Small intestine (tissue), 7 donors: ENCODE results near the gene LRMDA. TPM values are rescaled to one million over a fixed set of nuclear protein-coding genes. Genes with fewer than 3 reads are reported as not detected.

Experiments
- DNase-seq, 2 donors: peaks; one replicate each; pipeline versions ENCODE4 v3.0.0 to v3.0.0-alpha.2; 2013
- FAIRE-seq: peaks from 2 replicates; lab custom pipeline; 2012; peaks lifted over from hg19 to GRCh38; lab: Jason Lieb, UNC
- H3K27ac ChIP-seq, 3 donors: one replicate each; pipeline ENCODE4 v1.5.1; 2013; ENCODE audit warnings: low read length in 2 of 3, mild to moderate bottlenecking in 2 of 3, control low read depth in 1 of 3, inconsistent platforms in 1 of 3, low read depth in 1 of 3, moderate library complexity in 1 of 3
- H3K27me3 ChIP-seq, 3 donors: one replicate each; pipeline ENCODE4 v1.6.1; 2013; ENCODE audit warnings: low read length in 3 of 3, inconsistent platforms in 1 of 3; ENCODE audit not compliant: control insufficient read depth in 3 of 3, insufficient read depth in 3 of 3
- H3K36me3 ChIP-seq, 3 donors: one replicate each; pipeline ENCODE4 v1.6.1; 2013; ENCODE audit warnings: low read length in 3 of 3, inconsistent platforms in 1 of 3, low read depth in 1 of 3, mild to moderate bottlenecking in 1 of 3, moderate library complexity in 1 of 3; ENCODE audit not compliant: control insufficient read depth in 3 of 3, insufficient read depth in 2 of 3
- H3K4me1 ChIP-seq, 3 donors: one replicate each; pipeline ENCODE4 v1.6.1; 2013; ENCODE audit warnings: low read length in 2 of 3, inconsistent platforms in 1 of 3, low read depth in 1 of 3, mild to moderate bottlenecking in 1 of 3, moderate library complexity in 1 of 3; ENCODE audit not compliant: control insufficient read depth in 3 of 3, insufficient read depth in 2 of 3
- H3K4me3 ChIP-seq, 3 donors: one replicate each; pipeline ENCODE4 v1.5.1; 2013; ENCODE audit warnings: low read length in 3 of 3, control low read depth in 1 of 3, inconsistent platforms in 1 of 3, low read depth in 1 of 3, mild to moderate bottlenecking in 1 of 3, moderate library complexity in 1 of 3
- H3K9me3 ChIP-seq, 2 donors: one replicate each; pipeline ENCODE4 v1.6.1; 2013; ENCODE audit warnings: low read depth in 1 of 2, low read length in 1 of 2; ENCODE audit not compliant: control insufficient read depth in 2 of 2, insufficient read depth in 1 of 2
- WGBS, 3 donors: extraction: QIAGEN DNeasy Blood & Tissue Kit; methylation state at CpG; one replicate each; pipeline ENCODE4 v1.1.7; 2013; 5-methylcytosine and 5-hydroxymethylcytosine counted together
- polyA plus RNA-seq, 4 donors: library from polyadenylated mRNA; stranded (reverse) in 3 of 4; unstranded in 1 of 4; fragments of 200-250 nt in 3 of 4; fragments of 120-200 nt in 1 of 4; gene quantifications; one replicate each; pipeline versions ENCODE4 v1.2.1 to v1.2.3, GENCODE V29; 2013
- donor health status: healthy with polysubstance abuse.
- donor health status: control.
- donor health status: control.
- donor health status: Bipolar disorder and iron deficiency.
- donor health status: healthy.

The LRMDA gene
- polyA plus RNA-seq, 4 donors = 5.6 to 16.2 (median 6.0) TPM; not detected in 1

GRCh38 chr10:76487582-76487981 is 1056.2 kb downstream of the LRMDA start:
- Histone ChIP-seq H3K4me1 (no peaks in the 10 kb centered on the region), H3K4me3 (no peak overlapping the region), H3K36me3 (no peaks in the 10 kb centered on the region), H3K27me3 (no peaks in the 10 kb centered on the region), H3K27ac (no peak overlapping the region), H3K9me3 (peaks cover 0 to under 1% of the 10 kb centered on the region in 2 donors)
- no peak for DNase-seq
- FAIRE-seq = no peak
- WGBS, 3 donors = 92 to 94% (median 92%) methylated on average over 1 of the region's 1 CpG

GRCh38 chr10:76488602-76489001 is 1057.2 kb downstream of the LRMDA start:
- no peak for DNase-seq
- peaks cover 0 to 8% of the 10 kb centered on the region in 2 donors for H3K9me3 ChIP-seq
- no peak overlapping the region for H3K27ac ChIP-seq
- FAIRE-seq = no peak
- no peaks in the 10 kb centered on the region for H3K36me3 ChIP-seq
- H3K4me1 ChIP-seq = no peaks in the 10 kb centered on the region
- WGBS, 3 donors = 96 to 98% (median 97%) methylated on average over 1 of the region's 1 CpG
- H3K27me3 ChIP-seq = no peaks in the 10 kb centered on the region
- no peak overlapping the region for H3K4me3 ChIP-seq

- H3K4me3 ChIP-seq = no peak overlapping the region
- FAIRE-seq = no peak
- peaks cover 0 to 8% of the 10 kb centered on the region in 2 donors for H3K9me3 ChIP-seq
- H3K27me3 ChIP-seq = no peaks in the 10 kb centered on the region
- no peak overlapping the region for H3K27ac ChIP-seq
- H3K4me1 ChIP-seq = no peaks in the 10 kb centered on the region
- no peaks in the 10 kb centered on the region for H3K36me3 ChIP-seq
- DNase-seq = no peak
Observed at GRCh38 chr10:76491216-76491615, 1059.8 kb downstream of the LRMDA start.

GRCh38 chr10:76492026-76492425 is 1060.6 kb downstream of the LRMDA start:
- Histone ChIP-seq H3K27ac (no peak overlapping the region), H3K36me3 (no peaks in the 10 kb centered on the region), H3K9me3 (peaks cover 0 to 8% of the 10 kb centered on the region in 2 donors), H3K4me1 (no peaks in the 10 kb centered on the region), H3K4me3 (no peak overlapping the region), H3K27me3 (no peaks in the 10 kb centered on the region)
- no peak for DNase-seq
- no peak for FAIRE-seq
- WGBS, 3 donors = 74 to 85% (median 75%) methylated on average over 3 of the region's 3 CpGs

GRCh38 chr10:76492678-76493472 is 1061.5 kb downstream of the LRMDA start:
- WGBS, 3 donors = 81 to 90% (median 89%) methylated on average over 5 of the region's 5 CpGs
- FAIRE-seq (no peak), DNase-seq (no peak)
- no peaks in the 10 kb centered on the region for H3K27me3 ChIP-seq
- peaks cover 0 to 8% of the 10 kb centered on the region in 2 donors for H3K9me3 ChIP-seq
- no peaks in the 10 kb centered on the region for H3K36me3 ChIP-seq
- no peak overlapping the region for H3K4me3 ChIP-seq
- no peak overlapping the region for H3K27ac ChIP-seq
- H3K4me1 ChIP-seq = no peaks in the 10 kb centered on the region

- FAIRE-seq (no peak), DNase-seq (no peak)
- Histone ChIP-seq H3K4me1 (no peaks in the 10 kb centered on the region), H3K9me3 (peaks cover 0 to 7% of the 10 kb centered on the region in 2 donors), H3K27ac (no peak overlapping the region), H3K36me3 (no peaks in the 10 kb centered on the region), H3K27me3 (no peaks in the 10 kb centered on the region), H3K4me3 (no peak overlapping the region)
Observed at GRCh38 chr10:76497666-76498065, 1066.2 kb downstream of the LRMDA start.

GRCh38 chr10:76504823-76505222 is 1073.4 kb downstream of the LRMDA start:
- H3K27ac ChIP-seq = no peak overlapping the region
- H3K4me1 ChIP-seq = no peaks in the 10 kb centered on the region
- 91 to 93% (median 92%) methylated on average over 1 of the region's 1 CpG for WGBS, 3 donors
- DNase-seq (no peak), FAIRE-seq (no peak)
- H3K4me3 ChIP-seq = no peak overlapping the region
- H3K27me3 ChIP-seq = no peaks in the 10 kb centered on the region
- H3K9me3 ChIP-seq = no peaks in the 10 kb centered on the region
- no peaks in the 10 kb centered on the region for H3K36me3 ChIP-seq

- no peaks in the 10 kb centered on the region for H3K4me1 ChIP-seq
- peak overlapping the region in 1 of 3 donors; percentile 14 for H3K27ac ChIP-seq
- no peak for FAIRE-seq
- DNase-seq = no peak
- no peaks in the 10 kb centered on the region for H3K27me3 ChIP-seq
- no peaks in the 10 kb centered on the region for H3K9me3 ChIP-seq
- 58 to 74% (median 71%) methylated on average over 3 of the region's 3 CpGs for WGBS, 3 donors
- H3K36me3 ChIP-seq = no peaks in the 10 kb centered on the region
- no peak overlapping the region for H3K4me3 ChIP-seq
Observed at GRCh38 chr10:76509446-76509845, 1078.0 kb downstream of the LRMDA start.

- Histone ChIP-seq H3K4me3 (no peak overlapping the region), H3K4me1 (no peaks in the 10 kb centered on the region), H3K36me3 (no peaks in the 10 kb centered on the region), H3K27ac (no peak overlapping the region), H3K27me3 (no peaks in the 10 kb centered on the region), H3K9me3 (no peaks in the 10 kb centered on the region)
- no peak for FAIRE-seq
- 81 to 92% (median 91%) methylated on average over 2 of the region's 2 CpGs for WGBS, 3 donors
- DNase-seq = no peak
Observed at GRCh38 chr10:76514321-76514720, 1082.9 kb downstream of the LRMDA start.
